HEK293 (cell line): ENCODE measurements around the gene ABR.

Source experiments
- MZF1 ChIP-seq: fragments of 450-650 bp; formaldehyde crosslinking; IDR thresholded peaks from 2 replicates; pipeline ENCODE4 v1.5.1; 2017; ENCODE audit warnings: missing biosample characterization, missing genetic modification characterization, borderline replicate concordance
- TCF7L2 ChIP-seq: IDR thresholded peaks from 2 replicates; pipeline ENCODE4 v1.6.1; 2011; ENCODE audit warnings: low read depth, mild to moderate bottlenecking, inconsistent platforms, low read length, moderate library complexity, borderline replicate concordance
- ZEB2 ChIP-seq: fragments of 450-650 bp; formaldehyde crosslinking; IDR thresholded peaks from 2 replicates; pipeline ENCODE4 v1.5.1; 2016; ENCODE audit warnings: missing biosample characterization, missing genetic modification characterization
- ZNF221 ChIP-seq: fragments of 450-650 bp; formaldehyde crosslinking; IDR thresholded peaks from 2 replicates; pipeline ENCODE4 v1.5.1; 2017; ENCODE audit warnings: missing biosample characterization, missing genetic modification characterization, borderline replicate concordance
- ZNF23 ChIP-seq: fragments of 450-650 bp; formaldehyde crosslinking; IDR thresholded peaks from 2 replicates; pipeline ENCODE4 v1.5.1; 2016; ENCODE audit warnings: missing biosample characterization, missing genetic modification characterization, borderline replicate concordance
- ZNF274 ChIP-seq, 2 experiments: fragments of 200-500 bp in 1 of 2; fragments of 450-650 bp in 1 of 2; sonication (Bioruptor generic) in 1 of 2; formaldehyde crosslinking in 1 of 2; IDR thresholded peaks; 2 replicates each; pipeline versions ENCODE4 v1.5.1 to v1.6.1; 2014 to 2016; ENCODE audit warnings: borderline replicate concordance in 1 of 2, inconsistent platforms in 1 of 2, low read length in 1 of 2, missing biosample characterization in 1 of 2, missing genetic modification characterization in 1 of 2
- ZNF335 ChIP-seq: fragments of 450-650 bp; formaldehyde crosslinking; conservative IDR thresholded peaks from 2 replicates; pipeline ENCODE4 v1.5.1; 2016; ENCODE audit warnings: missing biosample characterization, missing genetic modification characterization
- ZNF561 ChIP-seq: fragments of 450-650 bp; IDR thresholded peaks from 2 replicates; pipeline ENCODE4 v1.5.1; 2018; ENCODE audit warnings: missing biosample characterization, missing genetic modification characterization, borderline replicate concordance
- ZNF747 ChIP-seq: fragments of 450-650 bp; formaldehyde crosslinking; IDR thresholded peaks from 2 replicates; pipeline ENCODE4 v1.5.1; 2016; ENCODE audit warnings: missing biosample characterization, missing genetic modification characterization
- TF ChIP-seq, protein P1 (sequence below): fragments of 450-650 bp; formaldehyde crosslinking; IDR thresholded peaks from 2 replicates; pipeline ENCODE4 v1.5.1; 2016; ENCODE audit warnings: missing biosample characterization, missing genetic modification characterization
- TF ChIP-seq, protein P2 (sequence below): fragments of 450-650 bp; formaldehyde crosslinking; IDR thresholded peaks from 2 replicates; pipeline ENCODE4 v1.5.1; 2016; ENCODE audit warnings: missing biosample characterization, missing genetic modification characterization, borderline replicate concordance
- TF ChIP-seq, protein P3 (sequence below): fragments of 450-650 bp; formaldehyde crosslinking; IDR thresholded peaks from 2 replicates; pipeline ENCODE4 v1.5.1; 2017; ENCODE audit warnings: missing biosample characterization, missing genetic modification characterization
- TF ChIP-seq, protein P4 (sequence below): fragments of 450-650 bp; formaldehyde crosslinking; IDR thresholded peaks from 2 replicates; pipeline ENCODE4 v1.5.1; 2016; ENCODE audit warnings: missing biosample characterization, missing genetic modification characterization, borderline replicate concordance
- TF ChIP-seq, protein P5 (sequence below): fragments of 450-650 bp; formaldehyde crosslinking; IDR thresholded peaks from 2 replicates; pipeline ENCODE4 v1.5.1; 2016; ENCODE audit warnings: missing biosample characterization, missing genetic modification characterization

DNA sequence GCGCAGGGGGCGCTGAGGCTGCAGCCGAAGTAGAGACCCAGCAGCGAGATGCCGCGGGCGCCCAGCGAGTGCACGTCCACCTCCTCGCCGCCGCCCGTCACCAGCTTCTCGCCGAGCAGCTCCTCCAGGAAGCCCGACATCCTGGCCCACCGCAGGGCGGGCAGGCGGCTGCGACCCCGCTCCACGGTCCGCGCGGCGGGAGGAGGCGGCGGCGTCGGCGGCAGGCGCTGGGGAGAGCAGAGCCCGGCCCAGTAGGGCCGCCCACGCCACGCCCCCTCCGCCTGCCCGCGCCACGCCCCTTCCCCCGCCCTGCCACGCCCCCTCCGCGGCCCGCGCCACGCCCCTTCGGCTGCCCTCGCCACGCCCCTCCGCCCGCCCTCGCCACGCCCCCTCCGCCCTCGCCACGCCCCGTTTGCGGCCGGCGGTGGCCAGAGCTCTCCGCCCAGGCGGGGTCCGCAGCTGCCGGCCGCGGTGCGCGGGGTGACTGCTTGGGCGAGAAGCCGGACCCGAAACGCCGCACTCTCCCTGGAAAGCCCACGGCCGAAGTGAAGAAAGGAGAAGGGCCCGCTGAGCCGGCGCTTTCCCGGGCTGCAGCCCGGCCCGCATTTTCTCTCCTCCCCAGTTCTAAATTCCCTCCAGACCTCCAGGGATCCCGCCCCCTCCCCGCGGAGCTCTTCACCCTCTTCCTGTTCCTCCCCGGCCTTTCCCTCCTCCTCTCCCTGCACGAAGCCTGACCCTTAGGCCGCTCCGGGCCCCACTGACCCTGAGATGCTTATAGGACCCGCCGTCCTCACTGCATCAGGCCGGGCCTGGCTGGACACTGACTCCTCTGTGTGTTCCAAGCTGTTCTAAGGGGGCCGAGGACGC is 200.0 kb downstream of the ABR start, which contains the start of gene NXN:
- TF ChIP-seq MZF1 (tag by site-specific recombination): no peak
- TF ChIP-seq ZNF221 (tag by site-specific recombination): no peak
- TF ChIP-seq TCF7L2: no peak
- no peak for TF ChIP-seq ZNF23 (tag by site-specific recombination)
- TF ChIP-seq, protein P1, sequence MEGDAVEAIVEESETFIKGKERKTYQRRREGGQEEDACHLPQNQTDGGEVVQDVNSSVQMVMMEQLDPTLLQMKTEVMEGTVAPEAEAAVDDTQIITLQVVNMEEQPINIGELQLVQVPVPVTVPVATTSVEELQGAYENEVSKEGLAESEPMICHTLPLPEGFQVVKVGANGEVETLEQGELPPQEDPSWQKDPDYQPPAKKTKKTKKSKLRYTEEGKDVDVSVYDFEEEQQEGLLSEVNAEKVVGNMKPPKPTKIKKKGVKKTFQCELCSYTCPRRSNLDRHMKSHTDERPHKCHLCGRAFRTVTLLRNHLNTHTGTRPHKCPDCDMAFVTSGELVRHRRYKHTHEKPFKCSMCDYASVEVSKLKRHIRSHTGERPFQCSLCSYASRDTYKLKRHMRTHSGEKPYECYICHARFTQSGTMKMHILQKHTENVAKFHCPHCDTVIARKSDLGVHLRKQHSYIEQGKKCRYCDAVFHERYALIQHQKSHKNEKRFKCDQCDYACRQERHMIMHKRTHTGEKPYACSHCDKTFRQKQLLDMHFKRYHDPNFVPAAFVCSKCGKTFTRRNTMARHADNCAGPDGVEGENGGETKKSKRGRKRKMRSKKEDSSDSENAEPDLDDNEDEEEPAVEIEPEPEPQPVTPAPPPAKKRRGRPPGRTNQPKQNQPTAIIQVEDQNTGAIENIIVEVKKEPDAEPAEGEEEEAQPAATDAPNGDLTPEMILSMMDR: peak; percentile 50
- peak; percentile 72; the same call in 1 of the 2 replicates for TF ChIP-seq ZNF561 (tag by site-specific recombination)
- TF ChIP-seq ZNF747 (tag by site-specific recombination): no peak
- TF ChIP-seq, protein P2, sequence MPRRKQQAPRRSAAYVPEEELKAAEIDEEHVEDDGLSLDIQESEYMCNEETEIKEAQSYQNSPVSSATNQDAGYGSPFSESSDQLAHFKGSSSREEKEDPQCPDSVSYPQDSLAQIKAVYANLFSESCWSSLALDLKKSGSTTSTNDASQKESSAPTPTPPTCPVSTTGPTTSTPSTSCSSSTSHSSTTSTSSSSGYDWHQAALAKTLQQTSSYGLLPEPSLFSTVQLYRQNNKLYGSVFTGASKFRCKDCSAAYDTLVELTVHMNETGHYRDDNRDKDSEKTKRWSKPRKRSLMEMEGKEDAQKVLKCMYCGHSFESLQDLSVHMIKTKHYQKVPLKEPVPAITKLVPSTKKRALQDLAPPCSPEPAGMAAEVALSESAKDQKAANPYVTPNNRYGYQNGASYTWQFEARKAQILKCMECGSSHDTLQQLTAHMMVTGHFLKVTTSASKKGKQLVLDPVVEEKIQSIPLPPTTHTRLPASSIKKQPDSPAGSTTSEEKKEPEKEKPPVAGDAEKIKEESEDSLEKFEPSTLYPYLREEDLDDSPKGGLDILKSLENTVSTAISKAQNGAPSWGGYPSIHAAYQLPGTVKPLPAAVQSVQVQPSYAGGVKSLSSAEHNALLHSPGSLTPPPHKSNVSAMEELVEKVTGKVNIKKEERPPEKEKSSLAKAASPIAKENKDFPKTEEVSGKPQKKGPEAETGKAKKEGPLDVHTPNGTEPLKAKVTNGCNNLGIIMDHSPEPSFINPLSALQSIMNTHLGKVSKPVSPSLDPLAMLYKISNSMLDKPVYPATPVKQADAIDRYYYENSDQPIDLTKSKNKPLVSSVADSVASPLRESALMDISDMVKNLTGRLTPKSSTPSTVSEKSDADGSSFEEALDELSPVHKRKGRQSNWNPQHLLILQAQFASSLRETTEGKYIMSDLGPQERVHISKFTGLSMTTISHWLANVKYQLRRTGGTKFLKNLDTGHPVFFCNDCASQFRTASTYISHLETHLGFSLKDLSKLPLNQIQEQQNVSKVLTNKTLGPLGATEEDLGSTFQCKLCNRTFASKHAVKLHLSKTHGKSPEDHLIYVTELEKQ (tag by site-specific recombination): no peak
- TF ChIP-seq ZEB2 (tag by site-specific recombination): no peak; the same call in 1 of the 2 replicates
- TF ChIP-seq ZNF274 (IDR thresholded peaks at IDR 0.05; ENCODE audit: low read length): no peak
- no peak for TF ChIP-seq ZNF274 (tag by site-specific recombination; IDR thresholded peaks at IDR 0.05; ENCODE audit: borderline replicate concordance)
- TF ChIP-seq, protein P3, sequence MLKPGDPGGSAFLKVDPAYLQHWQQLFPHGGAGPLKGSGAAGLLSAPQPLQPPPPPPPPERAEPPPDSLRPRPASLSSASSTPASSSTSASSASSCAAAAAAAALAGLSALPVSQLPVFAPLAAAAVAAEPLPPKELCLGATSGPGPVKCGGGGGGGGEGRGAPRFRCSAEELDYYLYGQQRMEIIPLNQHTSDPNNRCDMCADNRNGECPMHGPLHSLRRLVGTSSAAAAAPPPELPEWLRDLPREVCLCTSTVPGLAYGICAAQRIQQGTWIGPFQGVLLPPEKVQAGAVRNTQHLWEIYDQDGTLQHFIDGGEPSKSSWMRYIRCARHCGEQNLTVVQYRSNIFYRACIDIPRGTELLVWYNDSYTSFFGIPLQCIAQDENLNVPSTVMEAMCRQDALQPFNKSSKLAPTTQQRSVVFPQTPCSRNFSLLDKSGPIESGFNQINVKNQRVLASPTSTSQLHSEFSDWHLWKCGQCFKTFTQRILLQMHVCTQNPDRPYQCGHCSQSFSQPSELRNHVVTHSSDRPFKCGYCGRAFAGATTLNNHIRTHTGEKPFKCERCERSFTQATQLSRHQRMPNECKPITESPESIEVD (tag by site-specific recombination): no peak
- TF ChIP-seq, protein P4, sequence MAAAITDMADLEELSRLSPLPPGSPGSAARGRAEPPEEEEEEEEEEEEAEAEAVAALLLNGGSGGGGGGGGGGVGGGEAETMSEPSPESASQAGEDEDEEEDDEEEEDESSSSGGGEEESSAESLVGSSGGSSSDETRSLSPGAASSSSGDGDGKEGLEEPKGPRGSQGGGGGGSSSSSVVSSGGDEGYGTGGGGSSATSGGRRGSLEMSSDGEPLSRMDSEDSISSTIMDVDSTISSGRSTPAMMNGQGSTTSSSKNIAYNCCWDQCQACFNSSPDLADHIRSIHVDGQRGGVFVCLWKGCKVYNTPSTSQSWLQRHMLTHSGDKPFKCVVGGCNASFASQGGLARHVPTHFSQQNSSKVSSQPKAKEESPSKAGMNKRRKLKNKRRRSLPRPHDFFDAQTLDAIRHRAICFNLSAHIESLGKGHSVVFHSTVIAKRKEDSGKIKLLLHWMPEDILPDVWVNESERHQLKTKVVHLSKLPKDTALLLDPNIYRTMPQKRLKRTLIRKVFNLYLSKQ: no peak
- TF ChIP-seq, protein P5, sequence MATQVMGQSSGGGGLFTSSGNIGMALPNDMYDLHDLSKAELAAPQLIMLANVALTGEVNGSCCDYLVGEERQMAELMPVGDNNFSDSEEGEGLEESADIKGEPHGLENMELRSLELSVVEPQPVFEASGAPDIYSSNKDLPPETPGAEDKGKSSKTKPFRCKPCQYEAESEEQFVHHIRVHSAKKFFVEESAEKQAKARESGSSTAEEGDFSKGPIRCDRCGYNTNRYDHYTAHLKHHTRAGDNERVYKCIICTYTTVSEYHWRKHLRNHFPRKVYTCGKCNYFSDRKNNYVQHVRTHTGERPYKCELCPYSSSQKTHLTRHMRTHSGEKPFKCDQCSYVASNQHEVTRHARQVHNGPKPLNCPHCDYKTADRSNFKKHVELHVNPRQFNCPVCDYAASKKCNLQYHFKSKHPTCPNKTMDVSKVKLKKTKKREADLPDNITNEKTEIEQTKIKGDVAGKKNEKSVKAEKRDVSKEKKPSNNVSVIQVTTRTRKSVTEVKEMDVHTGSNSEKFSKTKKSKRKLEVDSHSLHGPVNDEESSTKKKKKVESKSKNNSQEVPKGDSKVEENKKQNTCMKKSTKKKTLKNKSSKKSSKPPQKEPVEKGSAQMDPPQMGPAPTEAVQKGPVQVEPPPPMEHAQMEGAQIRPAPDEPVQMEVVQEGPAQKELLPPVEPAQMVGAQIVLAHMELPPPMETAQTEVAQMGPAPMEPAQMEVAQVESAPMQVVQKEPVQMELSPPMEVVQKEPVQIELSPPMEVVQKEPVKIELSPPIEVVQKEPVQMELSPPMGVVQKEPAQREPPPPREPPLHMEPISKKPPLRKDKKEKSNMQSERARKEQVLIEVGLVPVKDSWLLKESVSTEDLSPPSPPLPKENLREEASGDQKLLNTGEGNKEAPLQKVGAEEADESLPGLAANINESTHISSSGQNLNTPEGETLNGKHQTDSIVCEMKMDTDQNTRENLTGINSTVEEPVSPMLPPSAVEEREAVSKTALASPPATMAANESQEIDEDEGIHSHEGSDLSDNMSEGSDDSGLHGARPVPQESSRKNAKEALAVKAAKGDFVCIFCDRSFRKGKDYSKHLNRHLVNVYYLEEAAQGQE (tag by site-specific recombination): no peak
- TF ChIP-seq ZNF335 (tag by site-specific recombination): peak; percentile 62
